H1 (cell line): ENCODE results near the gene ADGRB2. TPM values are rescaled to one million over a fixed set of nuclear protein-coding genes. Genes with fewer than 3 reads are reported as not detected.

ENCODE experiments used
- CTCF ChIA-PET: fragments of 300-600 bp; sonication (Branson Sonifier 250); formaldehyde crosslinking; loops from one replicate; lab custom pipeline; 2021; ENCODE audit not compliant: partially characterized antibody; lab: Charles Lee
- POLR2A ChIA-PET: fragments of 300-600 bp; sonication (Branson Sonifier 250); formaldehyde crosslinking; loops from one replicate; lab custom pipeline; 2021; ENCODE audit warnings: inconsistent platforms; ENCODE audit not compliant: partially characterized antibody; lab: Charles Lee
- DNase-seq, 2 experiments: peaks; one replicate each; pipeline versions ENCODE4 v3.0.0 to v3.0.0-alpha.2; 2010 to 2022; ENCODE audit warnings: low spot score in 2 of 2, low read depth in 1 of 2, mixed read lengths in 1 of 2
- FAIRE-seq: peaks from 2 replicates; lab custom pipeline; 2011; peaks lifted over from hg19 to GRCh38; lab: Jason Lieb, UNC
- H2AFZ ChIP-seq: 2 replicates; pipeline ENCODE4 v1.8.1; 2012; ENCODE audit warnings: low read length, inconsistent platforms
- H2AK5ac ChIP-seq: 2 replicates; pipeline ENCODE4 v1.6.1; 2013; ENCODE audit warnings: low read depth, low read length
- H2BK120ac ChIP-seq: replicated peaks from 2 replicates; pipeline ENCODE3; 2013; ENCODE audit warnings: low read depth, low read length, inconsistent platforms
- H2BK12ac ChIP-seq: 2 replicates; pipeline ENCODE4 v1.6.1; 2013; ENCODE audit warnings: low read depth, low read length
- H2BK15ac ChIP-seq: 2 replicates; pipeline ENCODE4 v1.6.1; 2013; ENCODE audit warnings: low read length
- H2BK20ac ChIP-seq: 2 replicates; pipeline ENCODE4 v1.6.1; 2013; ENCODE audit warnings: low read length
- H2BK5ac ChIP-seq: 2 replicates; pipeline ENCODE4 v1.6.1; 2013; ENCODE audit warnings: low read depth, low read length
- H3K14ac ChIP-seq: 2 replicates; pipeline ENCODE4 v1.6.1; 2013; ENCODE audit warnings: inconsistent platforms; ENCODE audit not compliant: insufficient read length
- H3K18ac ChIP-seq: 2 replicates; pipeline ENCODE4 v1.6.1; 2013; ENCODE audit warnings: low read length; ENCODE audit errors: extremely low read depth
- H3K23ac ChIP-seq: 2 replicates; pipeline ENCODE4 v1.6.1; 2013; ENCODE audit warnings: inconsistent platforms; ENCODE audit not compliant: insufficient read length
- H3K23me2 ChIP-seq: 2 replicates; pipeline ENCODE4 v1.6.1; 2013; ENCODE audit warnings: low read depth, low read length
- H3K27ac ChIP-seq: 2 replicates; pipeline ENCODE4 v1.6.1; 2011; ENCODE audit warnings: low read depth, low read length, inconsistent platforms
- H3K27me3 ChIP-seq, 4 experiments: replicated peaks in 1 of 4; 1 replicate in 1 of 4; 2 replicates in 3 of 4; pipeline versions ENCODE4 v1.6.1 to v1.8.1; 2011 to 2013; ENCODE audit warnings: low read length in 3 of 4, mild to moderate bottlenecking in 3 of 4, inconsistent platforms in 2 of 4, mixed read lengths in 2 of 4, moderate library complexity in 1 of 4; ENCODE audit not compliant: control insufficient read depth in 3 of 4, insufficient read depth in 3 of 4; ENCODE audit errors: extremely low read depth in 1 of 4
- H3K36me3 ChIP-seq, 4 experiments: 2 replicates each; pipeline versions ENCODE4 v1.6.1 to v1.8.1; 2011 to 2013; ENCODE audit warnings: mild to moderate bottlenecking in 4 of 4, low read length in 3 of 4, moderate library complexity in 2 of 4, control low read depth in 1 of 4, inconsistent platforms in 1 of 4; ENCODE audit not compliant: insufficient read depth in 4 of 4, control insufficient read depth in 2 of 4
- H3K4ac ChIP-seq: replicated peaks from 2 replicates; pipeline ENCODE3; 2013; ENCODE audit warnings: low read length, low read depth, mixed read lengths, inconsistent platforms; ENCODE audit not compliant: insufficient read length
- H3K4me1 ChIP-seq, 4 experiments: replicated peaks in 1 of 4; 1 replicate in 1 of 4; 2 replicates in 3 of 4; pipeline versions ENCODE4 v1.6.1 to v1.8.1; 2011 to 2013; ENCODE audit warnings: low read length in 3 of 4, inconsistent platforms in 2 of 4, mixed read lengths in 1 of 4; ENCODE audit not compliant: insufficient read depth in 4 of 4, control insufficient read depth in 3 of 4
- H3K4me2 ChIP-seq, 2 experiments: 2 replicates each; pipeline versions ENCODE4 v1.6.1 to v1.8.1; 2011 to 2013; ENCODE audit warnings: low read depth in 2 of 2, low read length in 2 of 2, control low read depth in 1 of 2, inconsistent platforms in 1 of 2, mild to moderate bottlenecking in 1 of 2; ENCODE audit not compliant: insufficient read depth in 1 of 2
- H3K4me3 ChIP-seq, 4 experiments: fragments of 200-600, 300-600 bp in 1 of 4; sonication (generic), shearing (Covaris generic), sonication (Bioruptor Twin) in 1 of 4; 2 replicates each; pipeline versions ENCODE4 v1.5.1 to v1.8.1; 2011 to 2016; ENCODE audit warnings: low read length in 4 of 4, low read depth in 3 of 4, control low read depth in 2 of 4, inconsistent platforms in 2 of 4, mild to moderate bottlenecking in 2 of 4, mixed read lengths in 1 of 4, moderate library complexity in 1 of 4; ENCODE audit not compliant: insufficient read depth in 2 of 4; ENCODE audit errors: extremely low read depth in 1 of 4
- H3K56ac ChIP-seq: replicated peaks from 2 replicates; pipeline ENCODE3; 2013; ENCODE audit warnings: low read depth, mild to moderate bottlenecking, mixed read lengths, low read length, inconsistent platforms; ENCODE audit not compliant: insufficient read length
- H3K79me1 ChIP-seq: 2 replicates; pipeline ENCODE4 v1.6.1; 2013; ENCODE audit warnings: low read depth, low read length, control low read depth
- H3K79me2 ChIP-seq, 2 experiments: 2 replicates each; pipeline versions ENCODE4 v1.6.1 to v1.8.1; 2012 to 2013; ENCODE audit warnings: low read length in 2 of 2, mild to moderate bottlenecking in 2 of 2, inconsistent platforms in 1 of 2; ENCODE audit not compliant: insufficient read depth in 2 of 2, control insufficient read depth in 1 of 2
- H3K9ac ChIP-seq, 4 experiments: replicated peaks in 1 of 4; 1 replicate in 1 of 4; 2 replicates in 3 of 4; pipeline versions ENCODE4 v1.6.1 to v1.8.1; 2011 to 2013; ENCODE audit warnings: low read depth in 3 of 4, low read length in 3 of 4, control low read depth in 2 of 4, mild to moderate bottlenecking in 2 of 4, moderate library complexity in 2 of 4, inconsistent platforms in 1 of 4; ENCODE audit errors: extremely low read depth in 1 of 4
- H3K9me3 ChIP-seq, 2 experiments: 2 replicates each; pipeline versions ENCODE4 v1.6.1 to v1.8.1; 2012 to 2013; ENCODE audit warnings: mild to moderate bottlenecking in 2 of 2, moderate library complexity in 2 of 2, control low read depth in 1 of 2, inconsistent platforms in 1 of 2, low read depth in 1 of 2, low read length in 1 of 2, mixed read lengths in 1 of 2; ENCODE audit not compliant: insufficient read depth in 2 of 2
- H4K20me1 ChIP-seq, 2 experiments: replicated peaks in 1 of 2; 2 replicates each; pipeline versions ENCODE3 to v1.8.1; 2011 to 2013; ENCODE audit warnings: inconsistent platforms in 2 of 2, low read length in 2 of 2, mild to moderate bottlenecking in 1 of 2; ENCODE audit not compliant: insufficient read depth in 2 of 2, control insufficient read depth in 1 of 2
- H4K5ac ChIP-seq: 2 replicates; pipeline ENCODE4 v1.6.1; 2013; ENCODE audit warnings: low read length, low read depth, mixed read lengths, inconsistent platforms; ENCODE audit not compliant: insufficient read length
- H4K8ac ChIP-seq: 2 replicates; pipeline ENCODE4 v1.8.0; 2013; ENCODE audit warnings: mild to moderate bottlenecking, moderate library complexity, low read length, inconsistent platforms; ENCODE audit not compliant: insufficient read depth; ENCODE audit errors: extremely low read depth
- H4K91ac ChIP-seq: replicated peaks from 2 replicates; pipeline ENCODE3; 2013; ENCODE audit warnings: low read length, mixed read lengths, inconsistent platforms; ENCODE audit not compliant: insufficient read length
- BCL11A ChIP-seq, 2 experiments: IDR thresholded peaks; one replicate each; pipeline ENCODE4 v1.6.1; 2011; ENCODE audit warnings: low read depth in 2 of 2, low read length in 2 of 2, mild to moderate bottlenecking in 2 of 2
- BRCA1 ChIP-seq: IDR thresholded peaks from 2 replicates; pipeline ENCODE4 v1.6.1; 2012; ENCODE audit warnings: low read depth, low read length, improper control_type of control experiment
- EP300 ChIP-seq, 2 experiments: IDR thresholded peaks; 1 replicate in 1 of 2; 2 replicates in 1 of 2; pipeline ENCODE4 v1.6.1; 2011 to 2012; ENCODE audit warnings: low read depth in 2 of 2, low read length in 2 of 2, mild to moderate bottlenecking in 2 of 2, borderline replicate concordance in 1 of 2, inconsistent platforms in 1 of 2, moderate library complexity in 1 of 2
- KDM1A ChIP-seq: fragments of 200-600, 300-600 bp; sonication (generic); IDR thresholded peaks from 2 replicates; pipeline ENCODE4 v1.7.1; 2016; ENCODE audit warnings: mild to moderate bottlenecking, low read length, borderline replicate concordance
- KDM5A ChIP-seq: fragments of 200-600 bp; IDR thresholded peaks from 2 replicates; pipeline ENCODE4 v1.7.1; 2012; ENCODE audit warnings: mild to moderate bottlenecking, low read length, inconsistent platforms, mixed read lengths
- POU5F1 ChIP-seq: IDR thresholded peaks from 2 replicates; pipeline ENCODE4 v1.6.1; 2011; ENCODE audit warnings: low read depth, mild to moderate bottlenecking, low read length, moderate library complexity
- WGBS, 2 experiments: shearing (Covaris generic) in 1 of 2; methylation state at CpG; one replicate each; pipeline versions ENCODE4 v1.1.6 to v1.1.7; 2013 to 2015; ENCODE audit warnings: low lambda C conversion rate in 2 of 2, mixed read lengths in 2 of 2, inconsistent platforms in 1 of 2, low coverage in 1 of 2, missing lambda C conversion rate in 1 of 2; ENCODE audit not compliant: insufficient replicate concordance in 2 of 2, insufficient coverage in 1 of 2, insufficient read length in 1 of 2; ENCODE audit errors: extremely low coverage in 1 of 2, missing lambda C conversion rate in 1 of 2; 5-methylcytosine and 5-hydroxymethylcytosine counted together
- polyA plus RNA-seq, 7 experiments: library from polyadenylated mRNA; depleted of rRNA in 3 of 7; stranded (reverse) in 5 of 7; unstranded in 2 of 7; fragments of >200 nt in 5 of 7; fragments of 200-250 nt in 2 of 7; gene quantifications; 1 replicate in 5 of 7; 2 replicates in 1 of 7; 4 replicates in 1 of 7; pipeline versions ENCODE4 v1.2.1 to v1.2.3, GENCODE V29; 2011 to 2013; ENCODE audit warnings: missing spikeins in 2 of 7, mixed read lengths in 2 of 7
- total RNA-seq: library from RNA; stranded (reverse); fragmentation: NEBNext Ultra II Directional; extraction: Animal tissue kit (Norgen Biotek cat#: 25700); gene quantifications from 2 replicates; pipeline ENCODE4 v1.2.1, GENCODE V29; 2021
- TF ChIP-seq, protein P1 (sequence below): IDR thresholded peaks from 2 replicates; pipeline ENCODE4 v1.6.1; 2011; ENCODE audit warnings: low read depth, mild to moderate bottlenecking, low read length; ENCODE audit not compliant: insufficient read depth
- TF ChIP-seq, protein P2 (sequence below), 3 experiments: IDR thresholded peaks; 1 replicate in 2 of 3; 2 replicates in 1 of 3; pipeline versions ENCODE4 v1.5.1 to v1.6.1; 2011; ENCODE audit warnings: low read length in 3 of 3, mild to moderate bottlenecking in 3 of 3, inconsistent platforms in 2 of 3, low read depth in 1 of 3, moderate library complexity in 1 of 3; ENCODE audit not compliant: insufficient read depth in 1 of 3; ENCODE audit errors: control extremely low read depth in 1 of 3
- TF ChIP-seq, protein P3 (sequence below): IDR thresholded peaks from 2 replicates; pipeline ENCODE4 v1.6.1; 2012; ENCODE audit warnings: inconsistent platforms

Gene ADGRB2
- total and polyA plus RNA-seq, 2 of the 8 experiments (the other 6 are each of a cell fraction or from before 2014, with no cell fraction given): 15.6 to 26.2 TPM

DNA sequence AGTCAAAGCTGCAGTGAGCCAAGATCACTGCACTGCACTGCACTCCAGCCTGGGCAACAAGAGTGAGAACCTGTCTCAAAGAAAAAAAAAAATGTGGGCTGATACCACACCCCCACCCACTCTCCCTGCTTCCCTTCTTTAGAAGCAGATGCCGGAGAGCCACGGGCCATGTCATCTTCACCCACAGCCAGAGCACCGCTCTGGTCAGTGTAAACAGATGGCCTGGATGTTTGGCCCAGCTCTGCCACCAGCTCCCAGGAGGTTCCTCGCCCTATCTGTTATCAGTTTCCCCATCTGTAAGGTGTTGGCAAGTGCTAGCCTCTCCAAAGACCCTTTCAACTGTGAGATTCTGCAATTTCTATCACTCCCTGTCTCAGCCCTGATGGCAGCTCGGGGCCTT lies 11.9 kb upstream of the ADGRB2 start:
- Histone ChIP-seq H3K56ac (no peak overlapping the region), H2AFZ (no peak overlapping the region), H2BK120ac (no peak overlapping the region), H3K18ac (no peak overlapping the region), H2BK5ac (no peak overlapping the region), H2BK12ac (no peak overlapping the region), H3K27me3 (peaks cover 26 to 42% (median 38%) of the 10 kb centered on the region in 4 experiments), H2BK15ac (no peak overlapping the region), H3K4me1 (peaks cover 0 to 14% (median 8%) of the 10 kb centered on the region in 4 experiments; a peak in 6 of 7 replicates), H3K23me2 (peaks cover 7% of the 10 kb centered on the region), H3K23ac (no peak overlapping the region), H3K4ac (no peak overlapping the region), H3K36me3 (no peaks in the 10 kb centered on the region), H3K79me2 (no peaks in the 10 kb centered on the region), H3K27ac (no peak overlapping the region), H2AK5ac (no peak overlapping the region), H3K4me2 (no peak overlapping the region), H4K91ac (no peak overlapping the region), H4K8ac (no peak overlapping the region; the same call in 1 of the 2 replicates), H3K9ac (no peak overlapping the region), H3K14ac (no peak overlapping the region), H3K4me3 (no peak overlapping the region), H2BK20ac (no peak overlapping the region), H3K79me1 (peaks cover 3% of the 10 kb centered on the region; the same call in 1 of the 2 replicates), H3K9me3 (no peaks in the 10 kb centered on the region), H4K20me1 (peaks cover 0 to 2% of the 10 kb centered on the region in 2 experiments), H4K5ac (no peak overlapping the region)
- POLR2A ChIA-PET: interaction anchor here (1.2 to 1.8 kb wide), 2 partner anchors 9 to 14 kb away, joined by 3 to 6 read pairs; no protein-coding TSS in a partner anchor
- DNase-seq (no peak), FAIRE-seq (no peak)
- CTCF ChIA-PET: interaction anchor here (0.9 to 5.3 kb wide), 8 partner anchors 11 to 188 kb away, joined by 3 to 43 read pairs (median 6); partner anchors contain the start of gene ADGRB2
- 96% methylated on average over 5 of the region's 5 CpGs; no CpG with 5 or more reads in 1 of the 2 experiments for WGBS, 2 experiments
- TF ChIP-seq POU5F1 (no peak), BCL11A (IDR thresholded peaks at IDR 0.05; ENCODE audit: low read depth in 2 of 2, low read length in 2 of 2) (no peak), KDM5A (no peak), BRCA1 (no peak), EP300 (IDR thresholded peaks at IDR 0.05; ENCODE audit: borderline replicate concordance in 1 of 2, low read depth in 2 of 2, low read length in 2 of 2) (no peak), KDM1A (no peak)
- TF ChIP-seq, protein P1, sequence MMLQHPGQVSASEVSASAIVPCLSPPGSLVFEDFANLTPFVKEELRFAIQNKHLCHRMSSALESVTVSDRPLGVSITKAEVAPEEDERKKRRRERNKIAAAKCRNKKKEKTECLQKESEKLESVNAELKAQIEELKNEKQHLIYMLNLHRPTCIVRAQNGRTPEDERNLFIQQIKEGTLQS: no peak
- TF ChIP-seq, protein P2, sequence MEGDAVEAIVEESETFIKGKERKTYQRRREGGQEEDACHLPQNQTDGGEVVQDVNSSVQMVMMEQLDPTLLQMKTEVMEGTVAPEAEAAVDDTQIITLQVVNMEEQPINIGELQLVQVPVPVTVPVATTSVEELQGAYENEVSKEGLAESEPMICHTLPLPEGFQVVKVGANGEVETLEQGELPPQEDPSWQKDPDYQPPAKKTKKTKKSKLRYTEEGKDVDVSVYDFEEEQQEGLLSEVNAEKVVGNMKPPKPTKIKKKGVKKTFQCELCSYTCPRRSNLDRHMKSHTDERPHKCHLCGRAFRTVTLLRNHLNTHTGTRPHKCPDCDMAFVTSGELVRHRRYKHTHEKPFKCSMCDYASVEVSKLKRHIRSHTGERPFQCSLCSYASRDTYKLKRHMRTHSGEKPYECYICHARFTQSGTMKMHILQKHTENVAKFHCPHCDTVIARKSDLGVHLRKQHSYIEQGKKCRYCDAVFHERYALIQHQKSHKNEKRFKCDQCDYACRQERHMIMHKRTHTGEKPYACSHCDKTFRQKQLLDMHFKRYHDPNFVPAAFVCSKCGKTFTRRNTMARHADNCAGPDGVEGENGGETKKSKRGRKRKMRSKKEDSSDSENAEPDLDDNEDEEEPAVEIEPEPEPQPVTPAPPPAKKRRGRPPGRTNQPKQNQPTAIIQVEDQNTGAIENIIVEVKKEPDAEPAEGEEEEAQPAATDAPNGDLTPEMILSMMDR (IDR thresholded peaks at IDR 0.05; ENCODE audit: control extremely low read depth in 1 of 3, insufficient read depth in 1 of 3, low read depth in 1 of 3, low read length in 3 of 3): no peak
- TF ChIP-seq, protein P3, sequence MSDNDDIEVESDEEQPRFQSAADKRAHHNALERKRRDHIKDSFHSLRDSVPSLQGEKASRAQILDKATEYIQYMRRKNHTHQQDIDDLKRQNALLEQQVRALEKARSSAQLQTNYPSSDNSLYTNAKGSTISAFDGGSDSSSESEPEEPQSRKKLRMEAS: no peak
